ACC112 (cell line): ENCODE results near the gene MYO3B.
"Not testable (repeated sequence)": the region's sequence is repeated elsewhere in the genome, so short reads cannot be mapped to it uniquely, and the experiment has no call there.

ENCODE experiments used
- H2AFZ ChIP-seq: fragments of 200-600 bp; sonication (generic); one replicate; pipeline ENCODE4 v1.6.0; 2017; ENCODE audit warnings: antibody characterized with exemption, low read length; ENCODE audit not compliant: unreplicated experiment
- H3K27ac ChIP-seq: fragments of 200-600 bp; sonication (generic); 2 replicates; pipeline ENCODE4 v1.5.1; 2014; ENCODE audit warnings: low read depth, mild to moderate bottlenecking, antibody characterized with exemption, low read length, moderate library complexity
- H3K27me3 ChIP-seq: fragments of 200-600 bp; sonication (generic); 2 replicates; pipeline ENCODE4 v1.6.1; 2014; ENCODE audit warnings: mild to moderate bottlenecking, antibody characterized with exemption, low read length, moderate library complexity, mixed read lengths; ENCODE audit not compliant: insufficient read depth
- H3K36me3 ChIP-seq: fragments of 200-600 bp; sonication (generic); 2 replicates; pipeline ENCODE4 v1.6.1; 2016; ENCODE audit warnings: mild to moderate bottlenecking, antibody characterized with exemption, low read length, moderate library complexity, mixed read lengths; ENCODE audit not compliant: insufficient read depth
- H3K4me1 ChIP-seq: fragments of 200-600 bp; sonication (generic); one replicate; pipeline ENCODE4 v1.6.1; 2016; ENCODE audit warnings: low read length, mixed read lengths; ENCODE audit not compliant: insufficient read depth, unreplicated experiment, control insufficient read depth
- H3K4me3 ChIP-seq: fragments of 200-600 bp; sonication (generic); 2 replicates; pipeline ENCODE4 v1.5.1; 2014; ENCODE audit warnings: mild to moderate bottlenecking, low read depth, low read length
- H3K79me2 ChIP-seq: fragments of 200-600 bp; sonication (generic); one replicate; pipeline ENCODE4 v1.6.0; 2016; ENCODE audit warnings: low read length; ENCODE audit not compliant: control insufficient read depth, unreplicated experiment, insufficient read depth

MYO3B gene

DNA sequence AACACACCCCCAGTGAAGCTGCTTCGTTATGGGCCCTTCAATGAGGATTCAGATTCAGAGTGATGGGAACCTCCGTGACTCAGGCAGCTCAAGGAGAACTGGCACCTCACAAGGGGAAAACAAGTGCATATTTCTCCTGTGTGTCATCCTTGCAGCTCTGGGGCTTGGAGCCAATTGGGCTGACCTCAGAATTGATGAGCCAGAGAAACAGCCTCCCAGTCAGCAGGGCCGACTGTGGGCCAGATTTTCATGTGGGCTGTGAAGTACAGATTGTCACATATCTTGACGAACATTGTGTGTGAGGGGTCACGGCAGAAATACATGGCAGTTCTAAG is 347.6 kb downstream of the MYO3B start:
- Histone ChIP-seq H3K4me1 (peaks cover 35% of the 10 kb centered on the region), H3K4me3 (peak overlapping the region; percentile 26; the same call in 1 of the 2 replicates), H3K79me2 (no peaks in the 10 kb centered on the region), H2AFZ (peak overlapping the region; percentile 73), H3K36me3 (no peaks in the 10 kb centered on the region), H3K27ac (peak overlapping the region; percentile 85), H3K27me3 (no peaks in the 10 kb centered on the region)

DNA sequence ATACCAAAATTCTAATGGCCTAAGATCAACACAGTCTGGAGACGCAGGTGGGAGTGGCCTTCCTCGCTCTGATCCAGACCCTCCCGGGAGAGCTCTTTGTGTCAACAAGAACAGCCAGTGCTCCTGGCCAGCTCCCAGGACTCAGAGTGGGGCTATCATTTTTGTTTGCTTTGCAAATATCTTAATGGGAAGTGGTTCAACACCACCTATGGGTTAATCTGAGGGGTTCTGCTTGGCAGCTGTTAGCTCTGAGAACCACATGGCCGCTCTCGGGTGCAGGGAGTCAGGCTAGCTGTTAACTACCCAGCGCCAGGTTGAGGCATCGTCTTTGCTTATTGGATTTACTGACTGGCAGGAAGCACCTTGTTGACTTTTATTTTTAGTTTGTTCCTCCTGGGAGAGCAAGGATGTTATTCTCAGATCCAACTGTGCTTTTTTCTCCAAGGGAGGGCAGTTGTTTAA is 352.4 kb downstream of the MYO3B start:
- no peaks in the 10 kb centered on the region for H3K79me2 ChIP-seq
- no peaks in the 10 kb centered on the region for H3K27me3 ChIP-seq
- H3K4me3 ChIP-seq, result peak overlapping the region; percentile 54
- H2AFZ ChIP-seq, result peak overlapping the region; percentile 57
- H3K27ac ChIP-seq, result peak overlapping the region; percentile 22; the same call in 1 of the 2 replicates
- peaks cover 30% of the 10 kb centered on the region for H3K4me1 ChIP-seq
- H3K36me3 ChIP-seq, result no peaks in the 10 kb centered on the region

DNA sequence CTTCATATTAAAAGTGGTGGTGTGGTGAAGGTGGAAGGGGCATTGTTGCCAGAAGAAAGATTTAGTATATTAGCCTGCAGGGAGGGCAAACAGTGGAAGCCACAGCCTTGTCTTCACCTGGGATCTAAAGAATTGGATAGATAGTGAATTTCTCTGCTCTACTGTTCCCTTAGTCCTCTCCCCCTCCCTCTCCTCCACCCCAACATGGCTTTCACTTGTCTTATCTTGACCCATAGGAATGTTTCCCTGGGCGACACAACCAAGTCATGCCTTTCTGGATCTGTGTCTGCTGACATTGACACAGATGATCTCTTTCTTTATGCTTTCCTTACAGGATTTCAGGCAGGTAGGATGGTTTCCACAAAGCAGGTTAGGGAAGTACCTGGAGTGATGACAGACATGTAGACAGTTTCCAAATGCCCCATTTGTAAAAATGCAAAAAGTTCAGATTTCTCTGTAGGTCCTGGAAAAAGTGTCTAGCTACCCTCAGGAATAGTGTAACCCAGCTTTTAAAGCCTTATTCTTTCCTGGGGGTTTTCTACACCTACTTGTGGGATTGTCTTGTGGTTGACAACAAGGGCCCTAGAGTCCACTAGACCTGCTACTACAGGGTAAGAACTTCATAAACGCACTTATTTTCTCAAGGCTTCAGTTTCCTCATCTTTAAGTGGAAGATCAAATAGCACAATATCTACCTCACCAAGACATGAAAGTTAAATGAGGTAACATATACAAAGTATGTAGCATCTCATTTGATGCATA is 353.0 kb downstream of the MYO3B start:
- Histone ChIP-seq H3K27me3 (no peaks in the 10 kb centered on the region), H3K27ac (no peak overlapping the region), H3K36me3 (no peaks in the 10 kb centered on the region), H3K4me3 (no peak overlapping the region), H3K79me2 (no peaks in the 10 kb centered on the region), H2AFZ (no peak overlapping the region), H3K4me1 (peaks cover 25% of the 10 kb centered on the region)

DNA sequence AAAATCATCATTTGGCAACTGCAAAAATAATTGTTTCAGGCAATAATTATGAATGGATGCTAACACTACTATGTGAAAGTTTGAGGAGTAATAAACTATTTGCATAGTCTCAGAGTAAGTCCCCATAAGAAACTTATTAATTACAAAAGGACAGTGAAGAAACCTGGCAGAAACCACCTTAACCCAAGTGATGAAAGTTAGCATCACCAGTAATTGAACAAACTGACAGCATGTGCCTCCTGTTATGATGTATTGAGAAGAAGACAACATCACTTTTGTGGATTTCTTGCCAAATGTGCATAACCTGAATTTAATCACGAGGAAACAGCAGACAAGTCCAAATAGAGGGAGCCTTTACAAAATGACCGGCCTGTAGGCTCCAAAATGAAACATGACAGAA is 353.9 kb downstream of the MYO3B start:
- Histone ChIP-seq H3K4me1 (peaks cover 16% of the 10 kb centered on the region), H2AFZ (no peak overlapping the region), H3K27me3 (no peaks in the 10 kb centered on the region), H3K27ac (no peak overlapping the region), H3K79me2 (no peaks in the 10 kb centered on the region), H3K36me3 (no peaks in the 10 kb centered on the region), H3K4me3 (no peak overlapping the region)

DNA sequence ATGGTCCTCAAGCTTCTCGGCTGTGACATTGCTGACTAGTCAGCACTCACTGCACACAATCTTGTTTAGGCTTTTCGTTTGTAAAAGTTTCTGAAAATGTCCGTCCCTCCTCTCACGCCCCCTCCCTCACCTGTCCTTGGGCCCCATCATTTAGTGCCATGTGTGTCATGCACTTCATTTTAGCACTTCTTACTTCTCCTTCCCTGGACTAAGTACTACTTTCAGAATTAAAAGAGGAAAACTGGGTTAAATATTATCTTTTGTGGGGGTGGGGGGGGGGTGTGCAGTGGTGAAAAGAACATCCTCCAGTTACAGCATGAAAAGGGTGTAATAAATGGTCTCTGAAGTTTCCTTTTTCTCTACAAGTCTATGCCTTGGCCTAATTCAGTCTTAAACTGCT is 355.2 kb downstream of the MYO3B start:
- Histone ChIP-seq H2AFZ (no peak overlapping the region), H3K79me2 (no peaks in the 10 kb centered on the region), H3K27ac (no peak overlapping the region), H3K4me1 (peaks cover 14% of the 10 kb centered on the region), H3K4me3 (no peak overlapping the region), H3K36me3 (no peaks in the 10 kb centered on the region), H3K27me3 (no peaks in the 10 kb centered on the region)

DNA sequence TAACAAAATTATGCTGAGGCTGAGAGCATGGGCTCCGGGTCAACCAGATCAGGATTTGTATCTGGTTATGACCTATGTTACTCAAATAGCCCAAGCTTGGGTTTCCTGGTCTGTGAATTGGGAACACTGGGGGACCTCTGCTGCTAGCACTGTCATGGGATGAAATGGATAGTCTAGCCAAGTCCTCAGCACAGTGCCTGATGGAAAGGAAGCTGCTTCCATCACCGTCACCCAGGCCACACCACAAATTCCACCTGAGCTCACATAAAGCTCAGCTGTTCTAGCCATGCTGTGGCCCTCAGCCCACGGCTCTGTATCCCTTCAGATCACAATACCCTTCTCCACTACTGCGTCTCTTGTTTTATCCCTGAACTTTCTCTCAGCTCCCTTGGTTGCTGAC is 357.6 kb downstream of the MYO3B start:
- H3K27me3 ChIP-seq, result no peaks in the 10 kb centered on the region
- peaks cover 4% of the 10 kb centered on the region for H3K4me1 ChIP-seq
- H2AFZ ChIP-seq, result no peak overlapping the region
- H3K4me3 ChIP-seq, result no peak overlapping the region
- H3K27ac ChIP-seq, result no peak overlapping the region
- H3K36me3 ChIP-seq, result no peaks in the 10 kb centered on the region
- H3K79me2 ChIP-seq, result no peaks in the 10 kb centered on the region

DNA sequence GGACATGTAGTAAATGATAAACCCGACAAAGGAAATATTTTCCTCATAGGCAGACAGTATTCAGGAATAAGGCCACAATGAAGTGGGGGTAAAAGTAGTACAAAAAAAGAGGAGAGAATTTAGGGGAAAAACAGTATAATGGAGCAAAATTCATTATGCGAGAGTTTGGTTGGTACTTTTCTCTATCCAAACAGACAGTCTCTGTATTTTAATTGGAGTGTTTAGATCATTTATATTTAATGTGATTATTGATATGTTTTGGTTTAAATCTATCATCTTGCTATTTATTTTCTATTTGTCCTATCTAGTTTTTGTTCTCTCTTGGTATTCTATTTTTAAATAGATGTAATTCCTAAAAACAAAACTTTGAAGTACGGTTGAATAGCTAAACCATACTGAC is 366.9 kb downstream of the MYO3B start:
- H3K27me3 ChIP-seq, result peaks cover 37% of the 10 kb centered on the region
- H3K79me2 ChIP-seq, result no peaks in the 10 kb centered on the region

DNA sequence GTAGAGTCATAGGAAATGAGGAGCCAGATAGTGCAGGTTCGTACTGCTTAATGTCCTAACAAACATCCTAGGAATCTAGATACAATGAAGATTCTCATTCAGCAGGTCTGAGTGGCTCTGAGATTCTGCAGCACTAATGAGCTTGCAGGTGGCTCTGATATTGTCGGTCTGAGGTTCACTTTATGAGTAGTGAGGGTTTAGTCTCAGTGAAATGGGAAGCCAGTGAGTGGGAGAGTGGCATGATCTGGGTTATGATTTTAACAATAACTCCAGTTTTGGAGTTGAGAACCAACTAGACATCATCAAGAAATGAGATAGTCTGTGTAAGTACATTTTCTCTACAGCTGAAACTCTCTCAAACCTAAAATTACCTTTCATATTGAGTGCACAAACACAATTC is 370.4 kb downstream of the MYO3B start:
- H3K4me1 ChIP-seq, result no peaks in the 10 kb centered on the region
- no peaks in the 10 kb centered on the region for H3K79me2 ChIP-seq
- H3K27me3 ChIP-seq, result peaks cover 18% of the 10 kb centered on the region
- H2AFZ ChIP-seq, result no peak overlapping the region
- H3K27ac ChIP-seq, result no peak overlapping the region
- H3K36me3 ChIP-seq, result no peaks in the 10 kb centered on the region
- no peak overlapping the region for H3K4me3 ChIP-seq

More for the DNA sequence above, 366.9 kb downstream of the MYO3B start:
- no peak overlapping the region for H3K4me3 ChIP-seq
- H3K4me1 ChIP-seq, result no peaks in the 10 kb centered on the region
- no peak overlapping the region for H3K27ac ChIP-seq
- no peaks in the 10 kb centered on the region for H3K36me3 ChIP-seq
- no peak overlapping the region for H2AFZ ChIP-seq

DNA sequence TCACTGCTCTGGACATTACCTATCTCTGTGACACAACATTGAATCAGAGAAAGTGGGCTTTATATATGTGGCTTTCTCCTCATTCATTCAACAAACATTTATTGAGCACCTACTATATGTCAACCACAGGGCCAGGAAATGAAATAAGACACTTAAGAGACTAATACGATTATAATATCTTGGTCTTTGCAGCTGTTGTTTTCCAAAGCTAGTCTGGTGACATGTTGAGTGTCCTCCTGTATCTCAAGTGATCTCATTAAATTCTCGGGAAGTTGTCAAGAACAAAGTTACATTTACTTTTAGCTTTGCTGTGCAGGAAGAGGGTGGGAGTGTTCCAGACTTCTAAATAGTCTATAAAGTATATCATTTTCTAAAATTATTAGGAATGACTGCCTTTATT is 372.6 kb downstream of the MYO3B start:
- no peak overlapping the region for H3K4me3 ChIP-seq
- H2AFZ ChIP-seq, result no peak overlapping the region
- peaks cover 15% of the 10 kb centered on the region for H3K4me1 ChIP-seq
- no peaks in the 10 kb centered on the region for H3K79me2 ChIP-seq
- no peaks in the 10 kb centered on the region for H3K36me3 ChIP-seq
- no peaks in the 10 kb centered on the region; the same call in 1 of the 2 replicates for H3K27me3 ChIP-seq
- no peak overlapping the region for H3K27ac ChIP-seq

DNA sequence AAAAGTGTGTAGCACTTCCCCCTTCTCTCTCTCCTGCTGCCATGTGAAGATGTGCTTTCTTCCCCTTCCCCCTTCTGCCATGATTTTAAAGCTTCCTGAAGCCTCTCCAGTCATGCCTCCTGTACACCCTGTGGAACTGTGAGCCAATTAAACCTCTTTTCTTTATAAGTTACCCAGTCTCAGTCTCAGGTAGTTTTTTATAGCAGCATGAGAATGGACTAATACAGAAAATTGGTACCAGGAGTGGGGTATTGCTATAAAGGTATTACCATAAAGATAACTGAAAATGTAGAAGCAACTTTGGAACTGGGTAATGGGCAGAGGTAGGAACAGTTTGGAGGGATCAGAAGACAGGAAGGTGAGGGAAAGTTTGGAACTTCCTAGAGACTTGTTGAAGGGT is 374.0 kb downstream of the MYO3B start:
- not testable (repeated sequence) for H2AFZ ChIP-seq, H3K27me3 ChIP-seq, H3K4me3 ChIP-seq, H3K27ac ChIP-seq, H3K79me2 ChIP-seq, H3K36me3 ChIP-seq
- peaks cover 15% of the 10 kb centered on the region for H3K4me1 ChIP-seq

DNA sequence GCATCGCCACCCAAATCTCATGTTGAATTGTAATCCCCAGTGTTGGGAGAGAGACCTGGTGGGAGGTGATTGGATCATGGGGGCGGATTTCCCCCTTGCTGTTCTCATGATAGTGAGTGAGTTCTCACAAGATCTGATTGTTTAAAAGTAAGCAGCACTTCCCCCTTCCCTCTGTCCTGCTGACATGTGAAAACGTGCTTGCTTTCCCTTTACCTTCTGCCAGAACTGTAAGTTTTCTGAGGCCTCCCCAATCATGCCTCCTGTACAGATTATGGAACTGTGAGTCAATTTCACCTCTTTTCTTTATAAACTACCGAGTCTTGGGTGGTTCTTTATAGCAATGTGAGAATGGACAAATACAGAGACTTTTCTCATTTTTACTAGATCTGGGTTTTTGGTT is 375.8 kb downstream of the MYO3B start:
- Histone ChIP-seq H3K27ac (peak overlapping the region; percentile 60; the same call in 1 of the 2 replicates), H3K4me3 (no peak overlapping the region), H3K36me3 (no peaks in the 10 kb centered on the region), H2AFZ (no peak overlapping the region), H3K79me2 (no peaks in the 10 kb centered on the region), H3K4me1 (peaks cover 15% of the 10 kb centered on the region), H3K27me3 (peaks cover 7% of the 10 kb centered on the region; the same call in 1 of the 2 replicates)
